Activated naive CD4-positive, alpha-beta T cell treated with anti-CD3 and anti-CD28 coated beads for 36 hours (primary cell): ENCODE data around the gene GPR149. TPM values are rescaled to one million over a fixed set of nuclear protein-coding genes. Genes with fewer than 3 reads are reported as not detected.

Experiments used
- CTCF ChIA-PET: fragments of 350-600 bp; sonication (Branson Sonifier 250); formaldehyde crosslinking; loops from one replicate; lab custom pipeline; 2021; ENCODE audit warnings: antibody characterized with exemption; lab: Charles Lee
- DNase-seq: peaks from one replicate; pipeline ENCODE4 v3.0.0-alpha.2; 2020
- H3K27ac Mint-ChIP-seq: one replicate; pipeline ENCODE4 v1.8.0; 2021; ENCODE audit warnings: mild to moderate bottlenecking, mixed read lengths
- H3K27me3 Mint-ChIP-seq: one replicate; pipeline ENCODE4 v1.8.0; 2021; ENCODE audit warnings: low read depth, mixed read lengths
- H3K36me3 Mint-ChIP-seq: one replicate; pipeline ENCODE4 v1.8.0; 2021; ENCODE audit warnings: low read depth, mixed read lengths
- H3K4me1 Mint-ChIP-seq: one replicate; pipeline ENCODE4 v1.8.0; 2021; ENCODE audit warnings: low read depth, mixed read lengths
- H3K4me3 Mint-ChIP-seq: one replicate; pipeline ENCODE4 v1.8.0; 2021; ENCODE audit warnings: mild to moderate bottlenecking, moderate library complexity, mixed read lengths
- H3K9me3 Mint-ChIP-seq: one replicate; pipeline ENCODE4 v1.8.0; 2021; ENCODE audit warnings: mixed read lengths
- intact Hi-C: fragments of 100-400 bp; cut with micrococcal nuclease; formaldehyde crosslinking; loops from one replicate; pipeline ENCODE4 v1.15.1; 2023
- total RNA-seq, 2 experiments: library from RNA; stranded (reverse); gene quantifications; one replicate each; pipeline ENCODE4 v1.2.3, GENCODE V29; 2021

The GPR149 gene
- total RNA-seq, 2 experiments from 2014 or later, result not detected

DNA sequence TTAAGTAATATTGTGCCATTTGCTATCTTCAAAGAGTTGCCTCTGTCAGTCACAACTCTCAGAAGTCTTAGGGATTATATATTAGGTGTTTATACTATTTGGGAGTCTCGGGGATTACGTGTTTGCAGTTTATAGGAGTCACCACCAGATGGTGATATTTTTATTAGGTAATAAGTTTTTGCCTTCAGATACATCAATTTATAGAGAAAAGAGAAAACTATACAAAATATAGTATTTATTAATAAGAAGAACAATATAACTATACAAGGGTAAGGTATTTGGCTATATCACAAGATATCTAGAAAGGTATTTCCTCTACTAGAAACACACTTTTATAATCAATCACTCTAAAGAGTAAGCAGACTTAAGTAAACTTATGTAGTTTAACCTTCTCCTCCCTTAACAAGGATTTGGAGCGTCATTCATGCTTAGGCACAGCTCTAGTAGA, 95.0 kb downstream of the GPR149 start:
- no peaks in the 10 kb centered on the region for H3K36me3 Mint-ChIP-seq
- peaks cover 3% of the 10 kb centered on the region for H3K27me3 Mint-ChIP-seq
- H3K9me3 Mint-ChIP-seq, result no peaks in the 10 kb centered on the region
- no peak overlapping the region for H3K27ac Mint-ChIP-seq
- DNase-seq, result no peak
- no peak overlapping the region for H3K4me3 Mint-ChIP-seq
- H3K4me1 Mint-ChIP-seq, result no peaks in the 10 kb centered on the region
- intact Hi-C loops, result loop anchor here (1.0 kb wide), 2 partner anchors 988 to 1367 kb away; no protein-coding TSS in a partner anchor
- CTCF ChIA-PET, result interaction anchor here (0.6 to 1.5 kb wide), 2 partner anchors 10 to 19 kb away, joined by 3 to 5 read pairs; no protein-coding TSS in a partner anchor

DNA sequence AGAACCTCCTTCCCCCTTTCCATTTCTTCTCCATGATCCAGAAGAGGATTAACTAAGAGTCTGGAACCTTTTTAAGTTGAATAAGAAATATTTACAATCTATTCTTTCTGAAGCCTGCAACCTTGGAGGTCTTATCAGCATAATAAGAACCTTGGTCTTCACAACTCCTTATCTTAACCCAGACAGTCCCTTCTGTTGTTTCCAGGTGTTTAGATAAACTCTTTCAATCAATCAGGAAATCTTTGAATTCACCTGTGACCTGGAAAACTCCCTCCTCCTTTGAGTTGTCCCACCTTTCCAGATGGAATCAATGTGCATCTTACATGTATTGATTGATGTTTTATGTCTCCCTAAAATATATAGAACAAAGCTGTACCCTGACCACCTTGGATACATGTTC, 102.1 kb downstream of the GPR149 start:
- Mint-ChIP-seq H3K9me3 (no peaks in the 10 kb centered on the region), H3K36me3 (no peaks in the 10 kb centered on the region), H3K4me1 (peaks cover 13% of the 10 kb centered on the region), H3K27me3 (no peaks in the 10 kb centered on the region), H3K27ac (no peak overlapping the region), H3K4me3 (no peak overlapping the region)
- intact Hi-C loops, result no loop called here
- DNase-seq, result no peak
- CTCF ChIA-PET, result interaction anchor here (1.0 kb wide), 1 partner anchor 10 kb away, joined by 4 read pairs; no protein-coding TSS in a partner anchor

DNA sequence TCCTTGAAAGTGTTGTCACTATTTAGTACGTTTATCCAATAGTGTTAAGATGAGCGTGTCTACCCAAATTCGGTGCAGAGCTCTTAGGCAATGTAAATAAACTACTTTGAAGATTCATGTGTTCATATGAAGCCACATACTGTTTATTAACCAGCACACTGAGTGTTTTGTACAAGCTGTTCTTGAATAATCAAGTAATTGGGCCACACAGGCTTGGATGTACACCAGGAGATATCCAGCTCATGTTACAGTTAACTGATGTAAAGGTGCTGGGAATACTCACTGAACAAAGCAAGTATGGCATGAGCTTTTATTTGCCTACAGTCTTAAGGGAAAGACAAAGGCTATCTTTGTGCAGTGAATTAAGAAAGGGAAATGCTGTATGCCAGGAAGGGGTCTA, 105.1 kb downstream of the GPR149 start:
- peak overlapping the region; percentile 96 for H3K27ac Mint-ChIP-seq

DNA sequence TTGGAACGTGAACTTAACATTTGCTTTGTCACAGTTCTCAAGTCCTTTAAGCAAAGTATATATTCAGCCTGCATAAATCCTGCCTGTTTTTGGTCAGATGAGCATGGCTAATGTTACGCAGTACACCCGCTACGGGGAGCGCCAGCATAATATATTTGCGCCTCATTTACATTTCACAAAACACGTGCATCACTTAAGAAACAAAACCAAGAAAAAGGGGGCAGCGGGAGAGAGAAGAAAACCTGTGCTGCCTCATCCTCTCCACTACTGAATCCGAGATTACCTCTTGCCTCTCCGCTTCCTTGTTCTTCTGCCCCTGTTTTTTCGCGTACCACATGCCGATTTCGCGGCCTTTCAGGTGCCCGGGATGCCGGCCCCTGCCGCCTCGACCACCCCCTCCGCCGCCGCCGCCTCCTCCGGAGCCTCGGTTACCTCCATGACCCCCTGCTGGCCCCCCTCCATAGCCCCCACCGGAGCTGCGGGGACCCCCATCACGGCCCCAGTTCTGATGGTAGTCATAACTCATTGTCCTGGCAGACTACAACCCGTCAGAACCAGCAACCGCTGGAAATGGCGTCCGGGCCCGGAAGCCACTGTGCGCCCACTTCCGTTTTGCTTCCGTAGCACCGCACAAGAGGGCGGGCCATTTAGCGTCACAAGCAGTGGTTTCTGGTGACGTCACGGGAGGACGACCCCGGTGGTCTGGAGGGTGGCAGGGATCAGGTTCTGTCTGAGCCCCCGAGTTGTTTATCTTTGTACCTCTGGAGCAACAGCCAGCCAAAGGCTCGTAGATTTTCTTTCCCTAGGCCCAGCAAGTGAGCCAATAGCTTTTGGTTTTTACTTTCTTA, 105.9 kb downstream of the GPR149 start, which contains the start of gene DHX36:
Gene DHX36 (minus strand): TSS at position 597 of the 848 bp plus-strand sequence. CDS start 71 bp downstream, at position 526.
- Mint-ChIP-seq H3K9me3 (no peaks in the 10 kb centered on the region), H3K4me1 (peaks cover 31% of the 10 kb centered on the region), H3K36me3 (peaks cover 14% of the 10 kb centered on the region), H3K27ac (peak within 1 kb of the TSS; percentile 96), H3K27me3 (no peaks in the 10 kb centered on the region), H3K4me3 (peak within 1 kb of the TSS; percentile 84)
- CTCF ChIA-PET, result interaction anchor here (0.6 to 1.2 kb wide), 3 partner anchors 11 to 12 kb away, joined by 3 to 6 read pairs (median 5); no protein-coding TSS in a partner anchor
- intact Hi-C loops, result loop anchor here (1.0 to 5.0 kb wide), 5 partner anchors 203 to 1547 kb away; partner anchors contain the start of genes ARHGEF26, GMPS and SLC33A1
- DNase-seq, result peak; percentile 93

More for the DNA sequence above, 105.1 kb downstream of the GPR149 start:
- Mint-ChIP-seq H3K9me3 (no peaks in the 10 kb centered on the region), H3K4me3 (peak overlapping the region; percentile 84), H3K27me3 (no peaks in the 10 kb centered on the region), H3K36me3 (peaks cover 14% of the 10 kb centered on the region), H3K4me1 (peaks cover 31% of the 10 kb centered on the region)
- no peak for DNase-seq
- CTCF ChIA-PET, result interaction anchor here (1.0 to 1.2 kb wide), 2 partner anchors 10 to 11 kb away, joined by 5 to 6 read pairs; no protein-coding TSS in a partner anchor
- intact Hi-C loops, result loop anchor here (1.0 to 5.0 kb wide), 4 partner anchors 698 to 1546 kb away; partner anchors contain the start of genes GMPS and SLC33A1

DNA sequence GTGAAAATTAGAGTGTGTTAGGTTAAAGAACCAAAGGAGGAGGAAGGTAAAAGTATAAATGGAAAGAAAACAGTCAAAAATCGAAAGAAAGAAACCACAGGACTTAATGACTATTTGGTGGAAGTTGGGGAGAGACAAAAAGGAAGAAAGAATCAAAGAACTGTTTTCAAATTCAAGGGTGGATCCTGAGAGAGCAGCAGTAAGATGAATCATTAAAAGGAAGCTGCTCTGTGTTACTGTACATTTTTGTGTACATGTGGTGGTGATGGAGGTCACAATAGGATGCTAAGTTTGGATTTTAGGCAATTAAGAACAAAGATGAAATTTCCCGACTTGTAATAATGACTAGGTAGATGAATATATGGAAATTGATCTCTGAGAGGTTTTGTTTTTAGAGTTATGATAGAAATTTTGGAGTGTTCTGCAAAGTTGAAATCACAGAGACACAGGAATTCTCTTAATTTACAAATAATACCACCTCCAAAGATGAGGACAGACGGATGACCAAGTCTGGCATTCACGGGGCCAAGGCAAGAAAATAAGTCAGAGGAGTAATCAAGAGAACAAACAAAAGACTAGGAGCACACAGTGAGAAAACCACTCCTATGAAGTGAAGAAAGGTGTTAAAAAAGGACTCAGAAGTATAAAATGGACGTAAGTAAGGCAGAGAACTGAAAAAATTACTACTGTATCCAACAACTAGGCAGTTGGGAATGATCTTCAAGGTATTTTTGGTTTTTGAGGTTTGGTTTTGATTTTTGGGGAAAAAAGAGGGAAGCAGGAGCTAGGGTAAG, 112.8 kb downstream of the GPR149 start:
- Mint-ChIP-seq H3K36me3 (peaks cover 36% of the 10 kb centered on the region), H3K4me3 (no peak overlapping the region), H3K9me3 (no peaks in the 10 kb centered on the region), H3K27ac (peak overlapping the region; percentile 58), H3K27me3 (no peaks in the 10 kb centered on the region), H3K4me1 (peaks cover 35% of the 10 kb centered on the region)
- no peak for DNase-seq
- intact Hi-C loops, result no loop called here
- CTCF ChIA-PET, result interaction anchor here (0.8 kb wide), 1 partner anchor 11 kb away, joined by 4 read pairs; no protein-coding TSS in a partner anchor

DNA sequence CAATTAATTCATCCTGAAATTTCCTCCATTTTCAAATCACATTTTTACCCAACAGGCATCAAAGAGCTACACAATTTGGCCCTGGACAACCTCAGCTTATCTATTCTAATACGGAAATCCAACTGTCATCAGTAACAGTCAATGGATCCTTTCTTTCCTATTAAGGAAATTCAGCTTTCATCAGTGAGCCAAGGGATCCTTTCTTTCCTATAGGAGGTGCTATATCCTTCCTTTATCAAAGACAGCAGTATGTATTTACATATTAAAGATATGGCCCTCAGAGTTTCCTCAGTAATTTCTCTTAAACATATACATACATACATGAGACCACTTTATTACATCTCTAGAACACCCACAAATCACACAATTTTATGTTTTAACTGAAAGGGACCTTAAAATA, 115.8 kb downstream of the GPR149 start:
- no peaks in the 10 kb centered on the region for H3K9me3 Mint-ChIP-seq
- peaks cover 30% of the 10 kb centered on the region for H3K36me3 Mint-ChIP-seq
- CTCF ChIA-PET, result interaction anchor here (0.7 to 1.8 kb wide), 4 partner anchors 11 to 693 kb away, joined by 3 to 6 read pairs (median 4); no protein-coding TSS in a partner anchor
- intact Hi-C loops, result no loop called here
- H3K4me1 Mint-ChIP-seq, result peaks cover 25% of the 10 kb centered on the region
- DNase-seq, result no peak
- no peak overlapping the region for H3K27ac Mint-ChIP-seq
- H3K4me3 Mint-ChIP-seq, result no peak overlapping the region
- no peaks in the 10 kb centered on the region for H3K27me3 Mint-ChIP-seq

DNA sequence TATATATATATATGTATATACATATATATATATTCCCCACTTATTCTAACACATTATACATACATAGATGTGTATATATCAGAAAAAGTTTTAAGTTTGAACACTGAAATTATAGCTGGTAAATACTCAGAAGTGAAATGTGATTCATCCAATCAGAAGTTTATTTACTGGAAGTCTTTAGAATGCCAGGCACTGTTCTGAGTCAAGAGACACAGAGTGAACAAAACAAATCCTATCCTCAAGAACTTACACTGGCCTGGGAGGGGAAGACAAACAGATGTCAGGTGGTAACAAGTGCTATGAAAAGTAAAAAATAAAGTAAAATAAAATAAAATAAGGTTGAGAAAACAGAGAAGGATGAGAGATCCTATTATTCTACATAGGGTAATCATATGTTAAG, 119.2 kb downstream of the GPR149 start:
- intact Hi-C loops, result loop anchor here (1.0 kb wide), 1 partner anchor 8 kb away; no protein-coding TSS in a partner anchor
- H3K4me1 Mint-ChIP-seq, result peaks cover 20% of the 10 kb centered on the region

DNA sequence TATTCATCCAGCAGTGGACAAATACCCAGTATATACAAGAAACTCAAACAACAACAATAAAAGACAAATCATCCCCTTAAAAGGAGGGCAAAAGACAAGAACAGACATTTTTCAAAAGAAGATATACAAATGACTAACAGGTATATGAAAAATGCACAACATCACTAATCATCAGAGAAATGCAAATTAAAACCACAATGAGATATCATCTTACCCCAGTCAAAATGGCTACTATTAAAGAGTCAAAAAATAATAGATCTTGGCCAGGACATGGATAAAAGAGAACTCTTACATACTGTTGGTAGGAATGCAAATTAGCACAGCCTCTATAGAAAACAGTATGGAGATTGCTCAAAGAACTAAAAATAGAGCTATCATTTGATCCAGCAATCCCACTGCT, 122.6 kb downstream of the GPR149 start:
- Mint-ChIP-seq H3K27ac (no peak overlapping the region), H3K4me3 (no peak overlapping the region), H3K4me1 (peaks cover 15% of the 10 kb centered on the region), H3K36me3 (peaks cover 29% of the 10 kb centered on the region), H3K27me3 (no peaks in the 10 kb centered on the region), H3K9me3 (no peaks in the 10 kb centered on the region)
- DNase-seq, result no peak
- intact Hi-C loops, result no loop called here
- CTCF ChIA-PET, result no interaction called here

More for the DNA sequence above, 119.2 kb downstream of the GPR149 start:
- no peak for DNase-seq
- Mint-ChIP-seq H3K4me3 (no peak overlapping the region), H3K9me3 (no peaks in the 10 kb centered on the region), H3K27me3 (no peaks in the 10 kb centered on the region), H3K36me3 (peaks cover 39% of the 10 kb centered on the region), H3K27ac (no peak overlapping the region)
- CTCF ChIA-PET, result no interaction called here

DNA sequence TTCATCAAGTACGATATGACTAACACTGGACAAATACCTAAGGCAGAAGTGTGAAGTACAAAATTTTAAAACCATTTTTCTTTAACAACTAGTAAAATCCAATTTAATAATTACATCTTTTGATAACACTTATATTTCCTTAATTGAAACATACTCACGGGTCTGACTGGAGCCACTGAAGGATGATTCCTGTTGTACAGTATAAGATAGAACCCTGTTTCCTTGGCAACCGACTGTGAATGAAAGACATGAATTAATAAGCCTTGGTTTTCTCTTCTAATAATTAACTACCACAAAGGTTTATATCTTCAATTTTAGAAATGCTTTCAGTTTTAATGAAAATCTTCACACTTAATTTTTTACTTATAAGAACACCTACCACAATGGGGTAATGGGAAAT, 125.1 kb downstream of the GPR149 start:
- DNase-seq, result no peak
- intact Hi-C loops, result no loop called here
- no peaks in the 10 kb centered on the region for H3K9me3 Mint-ChIP-seq
- no peak overlapping the region for H3K4me3 Mint-ChIP-seq
- no peak overlapping the region for H3K27ac Mint-ChIP-seq
- H3K27me3 Mint-ChIP-seq, result no peaks in the 10 kb centered on the region
- peaks cover 13% of the 10 kb centered on the region for H3K4me1 Mint-ChIP-seq
- H3K36me3 Mint-ChIP-seq, result peaks cover 40% of the 10 kb centered on the region
- CTCF ChIA-PET, result no interaction called here

DNA sequence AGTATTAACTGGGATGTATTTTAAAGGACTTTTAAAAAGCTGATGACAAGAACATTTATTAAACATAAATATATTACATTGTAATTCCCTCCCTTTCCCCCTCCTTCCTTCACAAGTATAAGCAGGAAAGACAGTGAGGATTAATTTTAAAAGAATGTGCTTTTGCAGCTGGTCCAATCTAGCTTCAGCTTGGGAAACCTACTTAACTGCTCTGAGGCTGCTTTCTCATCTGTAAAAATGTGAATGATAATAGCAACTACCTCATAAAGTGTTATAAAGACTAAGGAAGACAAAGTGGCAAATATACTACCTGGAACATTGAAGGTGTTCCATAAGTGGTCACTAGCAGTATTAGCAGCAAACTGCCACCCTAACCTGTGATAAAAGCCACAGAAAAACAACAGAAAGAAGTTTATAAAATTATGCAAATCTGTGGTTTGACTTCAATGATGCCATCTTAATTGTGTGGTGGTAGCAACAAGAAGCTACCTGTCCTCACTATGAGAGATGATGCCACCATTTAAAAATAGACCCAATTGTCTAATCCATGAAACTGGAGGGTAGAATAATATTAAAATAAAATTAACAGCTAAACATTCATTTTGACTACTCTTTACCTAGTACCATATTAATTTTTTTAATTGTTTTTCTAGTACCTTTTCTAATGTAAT, 125.7 kb downstream of the GPR149 start:
- peaks cover 13% of the 10 kb centered on the region for H3K4me1 Mint-ChIP-seq
- DNase-seq, result no peak
- H3K27me3 Mint-ChIP-seq, result no peaks in the 10 kb centered on the region
- CTCF ChIA-PET, result no interaction called here
- H3K9me3 Mint-ChIP-seq, result no peaks in the 10 kb centered on the region
- H3K4me3 Mint-ChIP-seq, result no peak overlapping the region
- intact Hi-C loops, result no loop called here
- peaks cover 39% of the 10 kb centered on the region for H3K36me3 Mint-ChIP-seq
- no peak overlapping the region for H3K27ac Mint-ChIP-seq

DNA sequence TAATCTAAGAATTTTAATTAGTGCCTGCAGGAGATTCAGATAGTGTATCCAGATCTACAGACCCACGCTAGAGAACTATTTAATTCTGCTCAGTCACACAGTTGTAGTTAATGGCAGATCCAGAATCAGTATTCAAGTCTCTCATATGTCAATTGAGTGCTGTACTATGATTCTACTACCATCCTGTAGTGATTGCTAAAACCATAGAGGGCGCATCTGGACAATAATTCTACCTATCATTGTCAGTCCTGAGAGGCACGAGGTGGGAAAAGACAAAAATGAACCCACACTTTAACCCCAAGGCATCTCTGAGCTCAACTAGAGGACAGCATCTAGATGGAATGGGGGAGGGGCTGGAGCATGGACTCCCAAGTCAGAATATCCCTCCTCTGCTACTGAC, 128.4 kb downstream of the GPR149 start:
- H3K4me3 Mint-ChIP-seq, result no peak overlapping the region
- H3K9me3 Mint-ChIP-seq, result no peaks in the 10 kb centered on the region
- no peak overlapping the region for H3K27ac Mint-ChIP-seq
- peaks cover 33% of the 10 kb centered on the region for H3K36me3 Mint-ChIP-seq
- no peaks in the 10 kb centered on the region for H3K4me1 Mint-ChIP-seq
- intact Hi-C loops, result no loop called here
- no peak for DNase-seq
- no peaks in the 10 kb centered on the region for H3K27me3 Mint-ChIP-seq
- CTCF ChIA-PET, result no interaction called here
